B cell (primary cell): ENCODE data around the gene C10orf90. TPM values are rescaled to one million over a fixed set of nuclear protein-coding genes. Genes with fewer than 3 reads are reported as not detected.

Experiments used
- ATAC-seq: fragments of 200-7000 bp; cut with Tn5 transposase; one replicate; pipeline ENCODE4 v1.10.0; 2021; ENCODE audit warnings: low read depth, mild to moderate bottlenecking, moderate number of reproducible peaks, moderate library complexity
- CTCF ChIA-PET: fragments of 350-600 bp; sonication (Branson Sonifier 250); formaldehyde crosslinking; loops from one replicate; lab custom pipeline; 2021; ENCODE audit warnings: antibody characterized with exemption, inconsistent platforms; lab: Charles Lee
- POLR2A ChIA-PET: fragments of 350-600 bp; sonication (Branson Sonifier 250); formaldehyde crosslinking; loops from one replicate; lab custom pipeline; 2021; ENCODE audit warnings: antibody characterized with exemption; lab: Charles Lee
- DNase-seq: peaks from one replicate; pipeline ENCODE4 v3.0.0; 2013
- H2AFZ ChIP-seq: 2 replicates; pipeline ENCODE4 v1.6.1; 2012; ENCODE audit warnings: mild to moderate bottlenecking, low read depth, low read length; ENCODE audit not compliant: insufficient read depth, poor library complexity, severe bottlenecking
- H3K27ac ChIP-seq, 2 donors: 1 replicate in 1 of 2; 2 replicates in 1 of 2; pipeline ENCODE4 v1.5.1; 2012 to 2013; ENCODE audit warnings: low read length in 2 of 2, mild to moderate bottlenecking in 2 of 2, moderate library complexity in 1 of 2
- H3K27me3 ChIP-seq, 4 experiments: fragments of 200-600 bp in 1 of 4; sonication (generic) in 1 of 4; replicated peaks in 1 of 4; 1 replicate in 2 of 4; 2 replicates in 2 of 4; pipeline versions ENCODE4 v1.6.1 to v1.7.0; 2013 to 2016; ENCODE audit warnings: low read length in 3 of 4, mild to moderate bottlenecking in 2 of 4, mixed read lengths in 1 of 4, moderate library complexity in 1 of 4; ENCODE audit not compliant: insufficient read depth in 4 of 4, control insufficient read depth in 3 of 4; ENCODE audit errors: control extremely low read depth in 1 of 4
- H3K36me3 ChIP-seq, 2 experiments: replicated peaks in 1 of 2; 1 replicate in 1 of 2; 2 replicates in 1 of 2; pipeline versions ENCODE4 v1.6.1 to v1.7.1; 2013; ENCODE audit warnings: low read length in 1 of 2; ENCODE audit not compliant: insufficient read depth in 2 of 2, control insufficient read depth in 1 of 2; ENCODE audit errors: control extremely low read depth in 1 of 2, extremely low read depth in 1 of 2
- H3K4me1 ChIP-seq, 2 donors: fragments of 200-600 bp in 1 of 2; sonication (generic) in 1 of 2; 1 replicate in 1 of 2; 2 replicates in 1 of 2; pipeline versions ENCODE4 v1.5.1 to v1.6.1; 2013 to 2017; ENCODE audit warnings: low read length in 2 of 2; ENCODE audit not compliant: control insufficient read depth in 2 of 2, insufficient read depth in 2 of 2
- H3K4me2 ChIP-seq: replicated peaks from 2 replicates; pipeline ENCODE3; 2012; ENCODE audit warnings: mild to moderate bottlenecking, low read depth, low read length; ENCODE audit not compliant: poor library complexity, severe bottlenecking
- H3K4me3 ChIP-seq, 5 experiments: fragments of 200-600 bp in 1 of 5; sonication (generic) in 1 of 5; 1 replicate in 3 of 5; 2 replicates in 2 of 5; pipeline versions ENCODE4 v1.5.1 to v1.7.0; 2011 to 2016; ENCODE audit warnings: low read length in 4 of 5, mild to moderate bottlenecking in 4 of 5, low read depth in 2 of 5, control low read depth in 1 of 5, moderate library complexity in 1 of 5; ENCODE audit not compliant: insufficient read depth in 1 of 5; ENCODE audit errors: control extremely low read depth in 1 of 5, extremely low read depth in 1 of 5
- H3K79me2 ChIP-seq: fragments of 200-600 bp; sonication (generic); one replicate; pipeline ENCODE4 v1.6.0; 2016; ENCODE audit warnings: low read length; ENCODE audit not compliant: control insufficient read depth, insufficient read depth
- H3K9ac ChIP-seq: fragments of 200-600 bp; sonication (generic); 2 replicates; pipeline ENCODE4 v1.6.1; 2017; ENCODE audit warnings: mild to moderate bottlenecking, low read length, moderate library complexity
- H3K9me3 ChIP-seq, 3 donors: one replicate each; pipeline versions ENCODE4 v1.6.1 to v1.7.1; 2013; ENCODE audit warnings: low read length in 2 of 3; ENCODE audit not compliant: control insufficient read depth in 2 of 3, insufficient read depth in 1 of 3; ENCODE audit errors: control extremely low read depth in 1 of 3
- H4K20me1 ChIP-seq: 2 replicates; pipeline ENCODE4 v1.6.0; 2012; ENCODE audit warnings: mild to moderate bottlenecking, low read length; ENCODE audit not compliant: insufficient read depth, control insufficient read depth, poor library complexity, severe bottlenecking
- H3K27ac Mint-ChIP-seq: one replicate; pipeline ENCODE4 v1.8.0; 2021; ENCODE audit warnings: mixed read lengths
- H3K27me3 Mint-ChIP-seq: one replicate; pipeline ENCODE4 v1.8.0; 2021; ENCODE audit warnings: mixed read lengths
- H3K4me1 Mint-ChIP-seq: one replicate; pipeline ENCODE4 v1.8.0; 2021; ENCODE audit warnings: mixed read lengths
- H3K4me3 Mint-ChIP-seq: one replicate; pipeline ENCODE4 v1.8.0; 2021; ENCODE audit warnings: mixed read lengths
- H3K9me3 Mint-ChIP-seq: one replicate; pipeline ENCODE4 v1.8.0; 2022; ENCODE audit warnings: mixed read lengths; ENCODE audit not compliant: insufficient read depth
- EZH2 ChIP-seq: IDR thresholded peaks from 2 replicates; pipeline ENCODE4 v1.6.1; 2012; ENCODE audit warnings: borderline replicate concordance, low read depth, mild to moderate bottlenecking, moderate library complexity, low read length; ENCODE audit not compliant: insufficient read depth, poor library complexity, severe bottlenecking
- WGBS: methylation state at CpG from one replicate; pipeline ENCODE4 v1.1.5; 2013; ENCODE audit warnings: missing lambda C conversion rate; ENCODE audit not compliant: insufficient coverage; 5-methylcytosine and 5-hydroxymethylcytosine counted together
- intact Hi-C: fragments of 100-400 bp; cut with micrococcal nuclease; formaldehyde crosslinking; loops from one replicate; pipeline ENCODE4 v1.10.0; 2022
- polyA plus RNA-seq: library from polyadenylated mRNA; depleted of rRNA; stranded (reverse); fragments of >200 nt; gene quantifications from 2 replicates; pipeline ENCODE4 v1.2.3, GENCODE V29; 2012
- total RNA-seq, 2 donors: library from RNA; stranded (reverse); fragments of 120-200 nt in 1 of 2; gene quantifications; 1 replicate in 1 of 2; 2 replicates in 1 of 2; pipeline versions ENCODE4 v1.2.3 to v1.2.4, GENCODE V29; 2013 to 2022
- TF ChIP-seq, protein P1 (sequence below): fragments of 200-600 bp; IDR thresholded peaks from one replicate; pipeline ENCODE4 v1.8.0; 2022; ENCODE audit warnings: antibody characterized with exemption, mild to moderate bottlenecking

C10orf90 gene
- total and polyA plus RNA-seq, 2 donors (not counting 1 experiment from before 2014, with no cell fraction given), result not detected

DNA sequence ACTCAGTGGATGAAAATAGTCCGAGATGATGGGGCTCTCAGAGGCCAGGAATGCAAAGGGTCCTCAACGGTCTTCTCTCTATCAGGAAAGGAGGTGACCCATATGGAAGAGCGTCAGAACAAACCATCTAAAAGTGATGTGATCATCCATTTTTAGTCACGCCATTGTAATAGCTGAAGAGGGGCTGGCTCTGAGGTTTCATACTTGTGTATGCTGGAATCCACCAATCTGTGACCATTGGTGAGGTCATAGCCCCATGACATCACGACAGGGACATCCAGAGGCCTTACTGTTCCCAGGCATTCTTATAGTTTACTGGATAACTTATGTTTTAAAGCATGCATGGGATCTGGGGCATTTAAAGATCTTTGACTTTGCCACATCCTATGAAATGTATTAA, 83.6 kb downstream of the C10orf90 start:
- CTCF ChIA-PET, result no interaction called here
- no peak for DNase-seq
- WGBS, result 88% methylated on average over 4 of the region's 5 CpGs

GRCh38 chr10:126586128-126586527, 84.4 kb downstream of the C10orf90 start:
- ChIA-PET CTCF (no interaction called here), POLR2A (no interaction called here)
- Histone ChIP-seq H3K27me3 (no peaks in the 10 kb centered on the region), H3K4me1 (no peaks in the 10 kb centered on the region), H3K79me2 (no peaks in the 10 kb centered on the region), H3K9me3 (peaks cover 0 to 9% (median 0%) of the 10 kb centered on the region in 3 donors), H3K4me3 (no peak overlapping the region), H3K9ac (no peak overlapping the region), H2AFZ (no peak overlapping the region), H3K4me2 (no peak overlapping the region), H3K27ac (no peak overlapping the region), H4K20me1 (no peaks in the 10 kb centered on the region), H3K36me3 (no peaks in the 10 kb centered on the region)
- no peaks in the 10 kb centered on the region for H3K9me3 Mint-ChIP-seq
- TF ChIP-seq EZH2, result no peak
- TF ChIP-seq, protein P1, sequence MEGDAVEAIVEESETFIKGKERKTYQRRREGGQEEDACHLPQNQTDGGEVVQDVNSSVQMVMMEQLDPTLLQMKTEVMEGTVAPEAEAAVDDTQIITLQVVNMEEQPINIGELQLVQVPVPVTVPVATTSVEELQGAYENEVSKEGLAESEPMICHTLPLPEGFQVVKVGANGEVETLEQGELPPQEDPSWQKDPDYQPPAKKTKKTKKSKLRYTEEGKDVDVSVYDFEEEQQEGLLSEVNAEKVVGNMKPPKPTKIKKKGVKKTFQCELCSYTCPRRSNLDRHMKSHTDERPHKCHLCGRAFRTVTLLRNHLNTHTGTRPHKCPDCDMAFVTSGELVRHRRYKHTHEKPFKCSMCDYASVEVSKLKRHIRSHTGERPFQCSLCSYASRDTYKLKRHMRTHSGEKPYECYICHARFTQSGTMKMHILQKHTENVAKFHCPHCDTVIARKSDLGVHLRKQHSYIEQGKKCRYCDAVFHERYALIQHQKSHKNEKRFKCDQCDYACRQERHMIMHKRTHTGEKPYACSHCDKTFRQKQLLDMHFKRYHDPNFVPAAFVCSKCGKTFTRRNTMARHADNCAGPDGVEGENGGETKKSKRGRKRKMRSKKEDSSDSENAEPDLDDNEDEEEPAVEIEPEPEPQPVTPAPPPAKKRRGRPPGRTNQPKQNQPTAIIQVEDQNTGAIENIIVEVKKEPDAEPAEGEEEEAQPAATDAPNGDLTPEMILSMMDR, result no peak
- no peaks in the 10 kb centered on the region for H3K27me3 Mint-ChIP-seq
- H3K4me1 Mint-ChIP-seq, result no peaks in the 10 kb centered on the region
- no peak overlapping the region for H3K4me3 Mint-ChIP-seq
- DNase-seq, result no peak
- ATAC-seq, result no peak
- intact Hi-C loops, result no loop called here
- H3K27ac Mint-ChIP-seq, result no peak overlapping the region
- WGBS, result 84% methylated on average over 14 of the region's 14 CpGs

More for the DNA sequence above, 83.6 kb downstream of the C10orf90 start:
- Histone ChIP-seq H4K20me1 (no peaks in the 10 kb centered on the region), H3K36me3 (no peaks in the 10 kb centered on the region), H3K4me2 (no peak overlapping the region), H3K9me3 (peaks cover 0 to 9% (median 0%) of the 10 kb centered on the region in 3 donors), H3K9ac (no peak overlapping the region), H2AFZ (no peak overlapping the region), H3K4me3 (no peak overlapping the region), H3K4me1 (no peaks in the 10 kb centered on the region), H3K27me3 (no peaks in the 10 kb centered on the region), H3K79me2 (no peaks in the 10 kb centered on the region), H3K27ac (no peak overlapping the region)
- no peaks in the 10 kb centered on the region for H3K27me3 Mint-ChIP-seq
- H3K27ac Mint-ChIP-seq, result no peak overlapping the region
- POLR2A ChIA-PET, result no interaction called here
- H3K9me3 Mint-ChIP-seq, result no peaks in the 10 kb centered on the region
- H3K4me3 Mint-ChIP-seq, result no peak overlapping the region
- intact Hi-C loops, result no loop called here
- no peak for ATAC-seq
- TF ChIP-seq, protein P1, result no peak
- TF ChIP-seq EZH2, result no peak
- H3K4me1 Mint-ChIP-seq, result no peaks in the 10 kb centered on the region
